HepG2 (cell line): ENCODE data around the gene PRKAG1. TPM values are rescaled to one million over a fixed set of nuclear protein-coding genes. Genes with fewer than 3 reads are reported as not detected.

Source experiments
- BRD4 ChIP-seq: sonication (generic); formaldehyde crosslinking; IDR thresholded peaks from 2 replicates; pipeline ENCODE4 v1.4.0; 2020; ENCODE audit warnings: missing genetic modification reagents
- DNMT3B ChIP-seq: conservative IDR thresholded peaks from 2 replicates; pipeline ENCODE4 v1.6.1; 2016; ENCODE audit warnings: missing biosample characterization, control low read depth
- FOXK2 ChIP-seq: fragments of 450-650 bp; IDR thresholded peaks from 2 replicates; pipeline ENCODE4 v1.6.1; 2016
- FOXP4 ChIP-seq: sonication (generic); formaldehyde crosslinking; IDR thresholded peaks from 2 replicates; pipeline ENCODE4 v1.4.0; 2020; ENCODE audit warnings: missing genetic modification reagents
- MAFF ChIP-seq: IDR thresholded peaks from 2 replicates; pipeline ENCODE4 v1.6.1; 2011; ENCODE audit warnings: low read depth, low read length, improper control_type of control experiment
- NFATC3 ChIP-seq: sonication (generic); formaldehyde crosslinking; IDR thresholded peaks from 2 replicates; pipeline ENCODE4 v1.5.1; 2020; ENCODE audit warnings: mild to moderate bottlenecking, missing genetic modification reagents
- SPEN ChIP-seq: sonication (generic); formaldehyde crosslinking; IDR thresholded peaks from 2 replicates; pipeline ENCODE4 v1.5.1; 2020; ENCODE audit warnings: low read depth, mild to moderate bottlenecking, missing genetic modification reagents
- TOPORS ChIP-seq: sonication (generic); formaldehyde crosslinking; IDR thresholded peaks from 2 replicates; pipeline ENCODE4 v1.8.0; 2023; ENCODE audit warnings: mild to moderate bottlenecking, missing genetic modification reagents
- ZGPAT ChIP-seq: IDR thresholded peaks from 2 replicates; pipeline ENCODE4 v1.6.1; 2016; ENCODE audit warnings: mild to moderate bottlenecking
- ZNF34 ChIP-seq: sonication (generic); formaldehyde crosslinking; IDR thresholded peaks from 2 replicates; pipeline ENCODE4 v1.4.0; 2020; ENCODE audit warnings: mild to moderate bottlenecking, missing genetic modification reagents, borderline replicate concordance
- ZNF468 ChIP-seq: sonication (generic); formaldehyde crosslinking; IDR thresholded peaks from 2 replicates; pipeline ENCODE4 v1.8.0; 2022; ENCODE audit warnings: mild to moderate bottlenecking, moderate library complexity, missing genetic modification reagents
- ZNF496 ChIP-seq: sonication (generic); formaldehyde crosslinking; IDR thresholded peaks from 2 replicates; pipeline ENCODE4 v1.8.1; 2023; ENCODE audit warnings: mild to moderate bottlenecking, moderate library complexity, missing genetic modification reagents; ENCODE audit not compliant: insufficient replicate concordance
- ZNF678 ChIP-seq: sonication (generic); formaldehyde crosslinking; IDR thresholded peaks from 2 replicates; pipeline ENCODE4 v1.4.0; 2020; ENCODE audit warnings: mild to moderate bottlenecking, missing genetic modification reagents
- ZNF746 ChIP-seq: sonication (generic); formaldehyde crosslinking; IDR thresholded peaks from 2 replicates; pipeline ENCODE4 v1.8.0; 2022; ENCODE audit warnings: mild to moderate bottlenecking, missing genetic modification reagents
- polyA plus RNA-seq, 8 experiments: library from polyadenylated mRNA; depleted of rRNA in 3 of 8; stranded (reverse) in 7 of 8; unstranded in 1 of 8; fragments of >200 nt; fragmentation: Illumina TruSeq in 4 of 8; extraction: Trizol in 4 of 8; gene quantifications; 2 replicates each; pipeline versions ENCODE4 v1.2.1 to v1.2.3, GENCODE V29; 2011 to 2016; ENCODE audit warnings: low read depth in 4 of 8, missing spikeins in 1 of 8, mixed read lengths in 1 of 8; ENCODE audit not compliant: insufficient read depth in 1 of 8
- total RNA-seq, 5 experiments: library from RNA; depleted of rRNA; stranded (reverse); fragments of >200 nt; fragmentation: Illumina TruSeq; extraction: Trizol; gene quantifications; 2 replicates each; pipeline ENCODE4 v1.2.3, GENCODE V29; 2016; ENCODE audit warnings: low read depth in 1 of 5
- TF ChIP-seq, protein P1 (sequence below): sonication (generic); formaldehyde crosslinking; IDR thresholded peaks from 2 replicates; pipeline ENCODE4 v1.9.0; 2021; ENCODE audit warnings: missing genetic modification reagents, borderline replicate concordance
- TF ChIP-seq, protein P2 (sequence below): sonication (generic); formaldehyde crosslinking; IDR thresholded peaks from 2 replicates; pipeline ENCODE4 v1.5.0; 2020; ENCODE audit warnings: missing genetic modification reagents, mild to moderate bottlenecking, borderline replicate concordance
- TF ChIP-seq, protein P3 (sequence below): sonication (generic); formaldehyde crosslinking; IDR thresholded peaks from 2 replicates; pipeline ENCODE4 v1.4.0; 2020; ENCODE audit warnings: missing genetic modification reagents

PRKAG1 gene
- total and polyA plus RNA-seq, 2 of the 13 experiments (the other 11 are each of a cell fraction or from before 2014, with no cell fraction given): 26.1 to 32.8 TPM

- TF ChIP-seq, protein P1, sequence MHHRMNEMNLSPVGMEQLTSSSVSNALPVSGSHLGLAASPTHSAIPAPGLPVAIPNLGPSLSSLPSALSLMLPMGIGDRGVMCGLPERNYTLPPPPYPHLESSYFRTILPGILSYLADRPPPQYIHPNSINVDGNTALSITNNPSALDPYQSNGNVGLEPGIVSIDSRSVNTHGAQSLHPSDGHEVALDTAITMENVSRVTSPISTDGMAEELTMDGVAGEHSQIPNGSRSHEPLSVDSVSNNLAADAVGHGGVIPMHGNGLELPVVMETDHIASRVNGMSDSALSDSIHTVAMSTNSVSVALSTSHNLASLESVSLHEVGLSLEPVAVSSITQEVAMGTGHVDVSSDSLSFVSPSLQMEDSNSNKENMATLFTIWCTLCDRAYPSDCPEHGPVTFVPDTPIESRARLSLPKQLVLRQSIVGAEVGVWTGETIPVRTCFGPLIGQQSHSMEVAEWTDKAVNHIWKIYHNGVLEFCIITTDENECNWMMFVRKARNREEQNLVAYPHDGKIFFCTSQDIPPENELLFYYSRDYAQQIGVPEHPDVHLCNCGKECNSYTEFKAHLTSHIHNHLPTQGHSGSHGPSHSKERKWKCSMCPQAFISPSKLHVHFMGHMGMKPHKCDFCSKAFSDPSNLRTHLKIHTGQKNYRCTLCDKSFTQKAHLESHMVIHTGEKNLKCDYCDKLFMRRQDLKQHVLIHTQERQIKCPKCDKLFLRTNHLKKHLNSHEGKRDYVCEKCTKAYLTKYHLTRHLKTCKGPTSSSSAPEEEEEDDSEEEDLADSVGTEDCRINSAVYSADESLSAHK: 0 out of 2 replicates have a peak, but pooled peaks have one; percentile 46
- no peak for TF ChIP-seq TOPORS (CRISPR knock-in tag)
- TF ChIP-seq SPEN: peak; percentile 88
- TF ChIP-seq, protein P2, sequence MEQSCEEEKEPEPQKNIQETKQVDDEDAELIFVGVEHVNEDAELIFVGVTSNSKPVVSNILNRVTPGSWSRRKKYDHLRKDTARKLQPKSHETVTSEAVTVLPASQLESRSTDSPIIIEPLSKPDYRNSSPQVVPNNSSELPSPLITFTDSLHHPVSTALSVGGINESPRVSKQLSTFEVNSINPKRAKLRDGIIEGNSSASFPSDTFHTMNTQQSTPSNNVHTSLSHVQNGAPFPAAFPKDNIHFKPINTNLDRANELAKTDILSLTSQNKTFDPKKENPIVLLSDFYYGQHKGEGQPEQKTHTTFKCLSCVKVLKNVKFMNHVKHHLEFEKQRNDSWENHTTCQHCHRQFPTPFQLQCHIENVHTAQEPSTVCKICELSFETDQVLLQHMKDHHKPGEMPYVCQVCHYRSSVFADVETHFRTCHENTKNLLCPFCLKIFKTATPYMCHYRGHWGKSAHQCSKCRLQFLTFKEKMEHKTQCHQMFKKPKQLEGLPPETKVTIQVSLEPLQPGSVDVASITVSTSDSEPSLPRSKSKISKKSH (CRISPR knock-in tag): peak; percentile 70; the same call in 1 of the 2 replicates
- no peak; the same call in 1 of the 2 replicates for TF ChIP-seq MAFF
- TF ChIP-seq ZNF746: 0 out of 2 replicates have a peak, but pooled peaks have one; percentile 54
- no peak for TF ChIP-seq ZNF468
- TF ChIP-seq FOXK2: no peak
- TF ChIP-seq, protein P3, sequence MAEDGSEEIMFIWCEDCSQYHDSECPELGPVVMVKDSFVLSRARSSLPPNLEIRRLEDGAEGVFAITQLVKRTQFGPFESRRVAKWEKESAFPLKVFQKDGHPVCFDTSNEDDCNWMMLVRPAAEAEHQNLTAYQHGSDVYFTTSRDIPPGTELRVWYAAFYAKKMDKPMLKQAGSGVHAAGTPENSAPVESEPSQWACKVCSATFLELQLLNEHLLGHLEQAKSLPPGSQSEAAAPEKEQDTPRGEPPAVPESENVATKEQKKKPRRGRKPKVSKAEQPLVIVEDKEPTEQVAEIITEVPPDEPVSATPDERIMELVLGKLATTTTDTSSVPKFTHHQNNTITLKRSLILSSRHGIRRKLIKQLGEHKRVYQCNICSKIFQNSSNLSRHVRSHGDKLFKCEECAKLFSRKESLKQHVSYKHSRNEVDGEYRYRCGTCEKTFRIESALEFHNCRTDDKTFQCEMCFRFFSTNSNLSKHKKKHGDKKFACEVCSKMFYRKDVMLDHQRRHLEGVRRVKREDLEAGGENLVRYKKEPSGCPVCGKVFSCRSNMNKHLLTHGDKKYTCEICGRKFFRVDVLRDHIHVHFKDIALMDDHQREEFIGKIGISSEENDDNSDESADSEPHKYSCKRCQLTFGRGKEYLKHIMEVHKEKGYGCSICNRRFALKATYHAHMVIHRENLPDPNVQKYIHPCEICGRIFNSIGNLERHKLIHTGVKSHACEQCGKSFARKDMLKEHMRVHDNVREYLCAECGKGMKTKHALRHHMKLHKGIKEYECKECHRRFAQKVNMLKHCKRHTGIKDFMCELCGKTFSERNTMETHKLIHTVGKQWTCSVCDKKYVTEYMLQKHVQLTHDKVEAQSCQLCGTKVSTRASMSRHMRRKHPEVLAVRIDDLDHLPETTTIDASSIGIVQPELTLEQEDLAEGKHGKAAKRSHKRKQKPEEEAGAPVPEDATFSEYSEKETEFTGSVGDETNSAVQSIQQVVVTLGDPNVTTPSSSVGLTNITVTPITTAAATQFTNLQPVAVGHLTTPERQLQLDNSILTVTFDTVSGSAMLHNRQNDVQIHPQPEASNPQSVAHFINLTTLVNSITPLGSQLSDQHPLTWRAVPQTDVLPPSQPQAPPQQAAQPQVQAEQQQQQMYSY (CRISPR knock-in tag): no peak
- peak; percentile 72; the same call in 1 of the 2 replicates for TF ChIP-seq ZGPAT (CRISPR knock-in tag)
- TF ChIP-seq BRD4: no peak
- no peak for TF ChIP-seq DNMT3B (CRISPR knock-in tag)
- no peak for TF ChIP-seq ZNF34 (CRISPR knock-in tag)
- no peak for TF ChIP-seq NFATC3 (CRISPR knock-in tag)
- no peak for TF ChIP-seq FOXP4 (CRISPR knock-in tag)
- no peak for TF ChIP-seq ZNF496 (CRISPR knock-in tag)
- TF ChIP-seq ZNF678 (CRISPR knock-in tag): no peak
These were observed 61.2 kb downstream of the PRKAG1 start, which contains the start of gene ARF3 (continued) for GRCh38 chr12:48957141-48958048.
